AG04450 (cell line): ENCODE measurements around the gene HFM1. TPM values are rescaled to one million over a fixed set of nuclear protein-coding genes. Genes with fewer than 3 reads are reported as not detected.

Experiments used
- CTCF ChIA-PET: fragments of 300-600, 350-600 bp; formaldehyde crosslinking; extraction: SDS; loops from one replicate; lab custom pipeline; 2022; ENCODE audit warnings: antibody characterized with exemption, inconsistent platforms; lab: Charles Lee
- POLR2A ChIA-PET: fragments of 350-600 bp; formaldehyde crosslinking; extraction: SDS; loops from one replicate; lab custom pipeline; 2021; ENCODE audit warnings: antibody characterized with exemption, inconsistent platforms; lab: Yijun Ruan, JAX
- DNase-seq: peaks from one replicate; pipeline ENCODE4 v3.0.0-alpha.2; 2011; ENCODE audit warnings: low read depth, low spot score
- H3K27ac ChIP-seq: one replicate; pipeline ENCODE4 v1.5.1; 2012; ENCODE audit warnings: low read depth, low read length, control low read depth
- H3K27me3 ChIP-seq: one replicate; pipeline ENCODE4 v1.6.0; 2012; ENCODE audit warnings: low read length; ENCODE audit not compliant: control insufficient read depth, insufficient read depth
- H3K4me3 ChIP-seq: 2 replicates; pipeline ENCODE4 v1.5.1; 2011; ENCODE audit warnings: mild to moderate bottlenecking, low read depth, low read length, control low read depth
- H3K9me3 ChIP-seq: 2 replicates; pipeline ENCODE4 v1.5.1; 2012; ENCODE audit warnings: low read length; ENCODE audit not compliant: control insufficient read depth, insufficient read depth
- CTCF ChIP-seq: IDR thresholded peaks from 2 replicates; pipeline ENCODE4 v1.5.1; 2011; ENCODE audit warnings: low read depth, low read length, control low read depth, inconsistent platforms
- polyA plus RNA-seq: library from polyadenylated mRNA; depleted of rRNA; stranded (reverse); fragments of >200 nt; gene quantifications from 2 replicates; pipeline ENCODE4 v1.2.3, GENCODE V29; 2011

The HFM1 gene
- polyA plus RNA-seq, 1 experiment, result 0.04 TPM

- Histone ChIP-seq H3K27ac (no peak overlapping the region), H3K4me3 (no peak overlapping the region), H3K9me3 (no peaks in the 10 kb centered on the region), H3K27me3 (peaks cover 4% of the 10 kb centered on the region)
- ChIA-PET CTCF (interaction anchor here (0.6 to 2.2 kb wide), 29 partner anchors 9 to 1008 kb away, joined by 3 to 27 read pairs (median 4); partner anchors contain the start of genes CDC7 and HFM1), POLR2A (no interaction called here)
- no peak for TF ChIP-seq CTCF
- no peak for DNase-seq
Observed at GRCh38 chr1:91283421-91283726, 121.3 kb downstream of the HFM1 start.

GRCh38 chr1:91282695-91283420 is 121.8 kb downstream of the HFM1 start:
- DNase-seq, result peak; percentile 37
- Histone ChIP-seq H3K27ac (no peak overlapping the region), H3K27me3 (peaks cover 4% of the 10 kb centered on the region), H3K4me3 (no peak overlapping the region), H3K9me3 (no peaks in the 10 kb centered on the region)
- CTCF ChIA-PET, result interaction anchor here (0.6 to 2.2 kb wide), 36 partner anchors 9 to 1009 kb away, joined by 3 to 27 read pairs (median 4); partner anchors contain the start of genes CDC7 and HFM1
- POLR2A ChIA-PET, result no interaction called here
- peak; percentile 85 for TF ChIP-seq CTCF

- no peak for DNase-seq
- no peaks in the 10 kb centered on the region for H3K9me3 ChIP-seq
- no peak for TF ChIP-seq CTCF
- H3K27me3 ChIP-seq, result peaks cover 4% of the 10 kb centered on the region
- CTCF ChIA-PET, result interaction anchor here (0.6 to 2.2 kb wide), 5 partner anchors 116 to 607 kb away, joined by 3 to 27 read pairs (median 6); no protein-coding TSS in a partner anchor
- no peak overlapping the region for H3K4me3 ChIP-seq
- no peak overlapping the region for H3K27ac ChIP-seq
- POLR2A ChIA-PET, result no interaction called here
Observed at GRCh38 chr1:91281782-91282181, 122.9 kb downstream of the HFM1 start.

GRCh38 chr1:91278754-91279153 is 125.9 kb downstream of the HFM1 start:
- no peak overlapping the region for H3K4me3 ChIP-seq
- H3K27me3 ChIP-seq, result peaks cover 4% of the 10 kb centered on the region
- no peak overlapping the region for H3K27ac ChIP-seq
- no peak for DNase-seq
- TF ChIP-seq CTCF, result peak; percentile 22
- no peaks in the 10 kb centered on the region for H3K9me3 ChIP-seq
- CTCF ChIA-PET, result interaction anchor here (0.7 to 4.5 kb wide), 12 partner anchors 8 to 1164 kb away, joined by 3 to 147 read pairs (median 4); partner anchors contain the start of genes CDC7 and HFM1
- POLR2A ChIA-PET, result no interaction called here

GRCh38 chr1:91273875-91274274 is 130.8 kb downstream of the HFM1 start:
- TF ChIP-seq CTCF, result no peak
- POLR2A ChIA-PET, result no interaction called here
- H3K27ac ChIP-seq, result no peak overlapping the region
- no peaks in the 10 kb centered on the region for H3K9me3 ChIP-seq
- DNase-seq, result no peak
- CTCF ChIA-PET, result interaction anchor here (1.0 kb wide), 2 partner anchors 9 to 108 kb away, joined by 3 to 4 read pairs; no protein-coding TSS in a partner anchor
- no peaks in the 10 kb centered on the region for H3K27me3 ChIP-seq
- no peak overlapping the region for H3K4me3 ChIP-seq
